IMR-90 (cell line): ENCODE measurements around the gene GSG1L. TPM values are rescaled to one million over a fixed set of nuclear protein-coding genes. Genes with fewer than 3 reads are reported as not detected.
A peak's percentile ranks its signal among the peaks of the same experiment; 100 is the strongest.

ENCODE experiments used
- ATAC-seq: fragments of 200-7000 bp; cut with Tn5 transposase; 2 replicates; pipeline ENCODE4 v1.9.1; 2020; ENCODE audit warnings: low read depth, mild to moderate bottlenecking, moderate library complexity
- BruUV-seq: library from RNA; stranded (reverse); fragments of 400-500 nt; replicated peaks from 2 replicates; lab custom pipeline; 2021; lab: Mats Ljungman, UMichigan
- CTCF ChIA-PET: fragments of 300-600 bp; formaldehyde crosslinking; extraction: SDS; loops from one replicate; lab custom pipeline; 2021; ENCODE audit warnings: antibody characterized with exemption; lab: Yijun Ruan, JAX
- POLR2A ChIA-PET: fragments of 300-600 bp; sonication (Branson Sonifier 250); formaldehyde crosslinking; loops from one replicate; lab custom pipeline; 2022; ENCODE audit warnings: antibody characterized with exemption; ENCODE audit not compliant: unreplicated experiment; lab: Charles Lee
- DNase-seq: peaks from one replicate; pipeline ENCODE4 v3.0.0; 2013
- H2AFZ ChIP-seq: replicated peaks from 2 replicates; pipeline ENCODE3; 2013; ENCODE audit warnings: low read length, mild to moderate bottlenecking; ENCODE audit not compliant: poor library complexity
- H2AK5ac ChIP-seq: 2 replicates; pipeline ENCODE4 v1.6.1; 2013; ENCODE audit warnings: low read depth, low read length, inconsistent platforms
- H2AK9ac ChIP-seq: replicated peaks from 2 replicates; pipeline ENCODE3; 2013; ENCODE audit warnings: mild to moderate bottlenecking, low read depth, low read length, moderate library complexity; ENCODE audit not compliant: poor library complexity
- H2BK120ac ChIP-seq: 2 replicates; pipeline ENCODE4 v1.6.1; 2013; ENCODE audit warnings: low read depth, low read length, inconsistent platforms
- H2BK15ac ChIP-seq: 3 replicates; pipeline ENCODE4 v1.6.1; 2013; ENCODE audit warnings: low read depth, low read length, inconsistent platforms
- H2BK20ac ChIP-seq: 2 replicates; pipeline ENCODE4 v1.6.1; 2013; ENCODE audit warnings: low read depth, mild to moderate bottlenecking, inconsistent platforms, low read length, moderate library complexity
- H2BK5ac ChIP-seq: 2 replicates; pipeline ENCODE4 v1.6.1; 2013; ENCODE audit warnings: mild to moderate bottlenecking, low read depth, low read length, inconsistent platforms; ENCODE audit not compliant: poor library complexity, severe bottlenecking
- H3K14ac ChIP-seq: replicated peaks from 2 replicates; pipeline ENCODE4 v1.6.1; 2013; ENCODE audit warnings: low read depth, low read length, inconsistent platforms
- H3K18ac ChIP-seq: 2 replicates; pipeline ENCODE4 v1.6.1; 2013; ENCODE audit warnings: low read depth, low read length, control low read depth
- H3K23ac ChIP-seq: 2 replicates; pipeline ENCODE4 v1.6.1; 2013; ENCODE audit warnings: low read depth, low read length, inconsistent platforms
- H3K27ac ChIP-seq: 2 replicates; pipeline ENCODE4 v1.5.1; 2013; ENCODE audit warnings: mild to moderate bottlenecking, control low read depth, low read length; ENCODE audit not compliant: insufficient read depth
- H3K27me3 ChIP-seq: 2 replicates; pipeline ENCODE4 v1.6.1; 2013; ENCODE audit warnings: low read length; ENCODE audit not compliant: control insufficient read depth, insufficient read depth
- H3K36me3 ChIP-seq: 2 replicates; pipeline ENCODE4 v1.6.1; 2013; ENCODE audit warnings: low read length, mixed read lengths; ENCODE audit not compliant: control insufficient read depth, insufficient read depth
- H3K4ac ChIP-seq: 2 replicates; pipeline ENCODE4 v1.6.1; 2013; ENCODE audit warnings: low read depth, low read length, inconsistent platforms
- H3K4me1 ChIP-seq: 2 replicates; pipeline ENCODE4 v1.6.1; 2013; ENCODE audit warnings: low read length, mixed read lengths; ENCODE audit not compliant: control insufficient read depth, insufficient read depth
- H3K4me2 ChIP-seq: 2 replicates; pipeline ENCODE4 v1.6.1; 2013; ENCODE audit warnings: low read depth, mild to moderate bottlenecking, control low read depth, low read length, moderate library complexity
- H3K4me3 ChIP-seq: 2 replicates; pipeline ENCODE4 v1.5.1; 2013; ENCODE audit warnings: low read depth, mild to moderate bottlenecking, control low read depth, low read length, moderate library complexity; ENCODE audit not compliant: insufficient read depth
- H3K56ac ChIP-seq: 2 replicates; pipeline ENCODE4 v1.6.1; 2013; ENCODE audit warnings: low read length, inconsistent platforms; ENCODE audit not compliant: insufficient read depth; ENCODE audit errors: extremely low read depth
- H3K79me1 ChIP-seq, 2 experiments: 2 replicates each; pipeline ENCODE4 v1.6.1; 2013; ENCODE audit warnings: low read length in 2 of 2, inconsistent platforms in 1 of 2, low read depth in 1 of 2
- H3K9ac ChIP-seq: 2 replicates; pipeline ENCODE4 v1.6.1; 2013; ENCODE audit warnings: low read depth, low read length, control low read depth
- H3K9me1 ChIP-seq: 2 replicates; pipeline ENCODE4 v1.6.1; 2013; ENCODE audit warnings: low read length, inconsistent platforms; ENCODE audit not compliant: insufficient read depth
- H3K9me3 ChIP-seq: 2 replicates; pipeline ENCODE4 v1.6.1; 2013; ENCODE audit warnings: low read length; ENCODE audit not compliant: control insufficient read depth, insufficient read depth
- H4K20me1 ChIP-seq: 2 replicates; pipeline ENCODE4 v1.6.1; 2013; ENCODE audit warnings: low read length, inconsistent platforms; ENCODE audit not compliant: insufficient read depth
- H4K5ac ChIP-seq: 2 replicates; pipeline ENCODE4 v1.6.1; 2013; ENCODE audit warnings: mild to moderate bottlenecking, low read depth, low read length, control low read depth
- H4K8ac ChIP-seq, 2 experiments: 2 replicates each; pipeline ENCODE4 v1.6.1; 2013; ENCODE audit warnings: low read depth in 2 of 2, low read length in 2 of 2, control low read depth in 1 of 2, inconsistent platforms in 1 of 2
- H4K91ac ChIP-seq: 2 replicates; pipeline ENCODE4 v1.6.1; 2013; ENCODE audit warnings: low read depth, low read length, inconsistent platforms; ENCODE audit not compliant: insufficient read depth
- CEBPB ChIP-seq: IDR thresholded peaks from 2 replicates; pipeline ENCODE4 v1.6.1; 2012; ENCODE audit warnings: low read depth, low read length, improper control_type of control experiment
- FOS ChIP-seq: fragments of 150-350 bp; IDR thresholded peaks from 2 replicates; pipeline ENCODE4 v1.6.1; 2016; ENCODE audit warnings: low read depth, low read length
- MAZ ChIP-seq: IDR thresholded peaks from 2 replicates; pipeline ENCODE4 v1.6.1; 2012; ENCODE audit warnings: low read depth, mild to moderate bottlenecking, low read length, improper control_type of control experiment, moderate library complexity, borderline replicate concordance
- MXI1 ChIP-seq: IDR thresholded peaks from 2 replicates; pipeline ENCODE4 v1.6.1; 2012; ENCODE audit warnings: low read depth, mild to moderate bottlenecking, low read length, moderate library complexity, borderline replicate concordance
- SMC3 ChIP-seq: fragments of 150-350 bp; IDR thresholded peaks from 2 replicates; pipeline ENCODE4 v1.6.1; 2016; ENCODE audit warnings: low read depth, mild to moderate bottlenecking, antibody characterized with exemption, low read length, moderate library complexity
- WGBS, 2 experiments: methylation state at CpG; one replicate each; pipeline versions ENCODE4 v1.1.5 to v1.1.7; 2013; ENCODE audit warnings: missing lambda C conversion rate in 2 of 2; ENCODE audit not compliant: insufficient read length in 1 of 2; ENCODE audit errors: extremely low coverage in 2 of 2; 5-methylcytosine and 5-hydroxymethylcytosine counted together
- dilution Hi-C: fragments of 300-500 bp; cut with HindIII; formaldehyde crosslinking; loops from one replicate; pipeline ENCODE4 v1.14.3; 2018; ENCODE audit warnings: low sequenced_read_pairs; ENCODE audit not compliant: unreplicated experiment
- in situ Hi-C: fragments of 300-500 bp; cut with MboI; formaldehyde crosslinking; loops from 3 replicates; pipeline ENCODE4 v1.14.3; 2019; ENCODE audit warnings: low sequenced_read_pairs, inconsistent platforms, mixed read lengths
- intact Hi-C: fragments of 100-400 bp; cut with micrococcal nuclease; formaldehyde crosslinking; loops from 2 replicates; pipeline ENCODE4 v1.10.0; 2022
- polyA plus RNA-seq, 3 experiments: library from polyadenylated mRNA; depleted of rRNA; stranded (reverse); fragments of >200 nt; gene quantifications; 2 replicates each; pipeline ENCODE4 v1.2.3, GENCODE V29; 2012; ENCODE audit warnings: low replicate concordance in 1 of 3
- total RNA-seq: library from RNA; depleted of rRNA; stranded (reverse); fragments of >200 nt; gene quantifications from 2 replicates; pipeline ENCODE4 v1.2.3, GENCODE V29; 2012
- TF ChIP-seq, protein P1 (sequence below): fragments of 150-350 bp; IDR thresholded peaks from 2 replicates; pipeline ENCODE4 v1.6.1; 2016; ENCODE audit warnings: low read depth, mild to moderate bottlenecking, low read length, moderate library complexity, borderline replicate concordance
- TF ChIP-seq, protein P2 (sequence below): fragments of 150-350 bp; IDR thresholded peaks from 2 replicates; pipeline ENCODE4 v1.6.1; 2017; ENCODE audit warnings: mild to moderate bottlenecking, antibody characterized with exemption, low read length, low read depth

Gene GSG1L
- total and polyA plus RNA-seq, 2 of the 4 experiments (the other 2 are of a cell fraction), result not detected

DNA sequence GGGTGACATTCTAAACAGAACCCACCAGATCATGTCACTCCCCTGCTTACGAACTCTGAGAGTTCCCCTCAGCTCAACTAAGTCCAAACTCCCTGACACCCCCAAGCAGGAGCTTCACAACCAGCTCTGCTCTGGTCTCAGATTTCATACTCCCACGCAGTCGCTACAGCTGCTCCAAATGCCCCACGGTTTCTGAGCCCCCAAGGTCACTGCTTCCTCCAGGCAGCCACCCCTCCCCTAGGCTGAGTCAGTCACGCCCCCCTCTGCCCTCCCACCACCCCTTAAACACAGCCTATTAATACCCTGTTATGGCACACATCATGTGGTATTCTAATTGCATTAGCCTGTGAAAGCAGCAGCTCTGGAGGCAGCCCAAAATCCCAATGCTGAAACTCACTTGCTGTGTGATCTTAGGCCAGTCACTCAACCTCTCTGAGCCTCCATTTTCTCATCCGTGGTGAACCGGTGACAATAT, 51.5 kb downstream of the GSG1L start:
- ChIA-PET POLR2A (no interaction called here), CTCF (no interaction called here)
- no peak overlapping the region for H3K23ac ChIP-seq
- no peak overlapping the region for H3K9ac ChIP-seq
- H3K9me3 ChIP-seq, result no peaks in the 10 kb centered on the region
- H3K79me1 ChIP-seq, result no peaks in the 10 kb centered on the region
- H2AK5ac ChIP-seq, result no peak overlapping the region
- DNase-seq (peak; percentile 66), ATAC-seq (peak; percentile 81)
- 0 out of 2 replicates have a peak, but pooled peaks cover 2% of the 10 kb centered on the region for H3K4me1 ChIP-seq
- H3K18ac ChIP-seq, result no peak overlapping the region
- intact Hi-C loops, result no loop called here
- no CpG with 5 or more reads among the region's 7 CpGs for WGBS, 2 experiments
- H3K36me3 ChIP-seq, result no peaks in the 10 kb centered on the region
- peak overlapping the region; percentile 13 for H2AK9ac ChIP-seq
- in situ Hi-C loops, result no loop called here
- no peak overlapping the region for H2BK5ac ChIP-seq
- BruUV-seq, result no TSS peak
- no peak overlapping the region for H4K91ac ChIP-seq
- H3K56ac ChIP-seq, result no peak overlapping the region
- TF ChIP-seq MAZ, result peak; percentile 76
- no peak for TF ChIP-seq MXI1
- no peak for TF ChIP-seq FOS
- TF ChIP-seq, protein P1, sequence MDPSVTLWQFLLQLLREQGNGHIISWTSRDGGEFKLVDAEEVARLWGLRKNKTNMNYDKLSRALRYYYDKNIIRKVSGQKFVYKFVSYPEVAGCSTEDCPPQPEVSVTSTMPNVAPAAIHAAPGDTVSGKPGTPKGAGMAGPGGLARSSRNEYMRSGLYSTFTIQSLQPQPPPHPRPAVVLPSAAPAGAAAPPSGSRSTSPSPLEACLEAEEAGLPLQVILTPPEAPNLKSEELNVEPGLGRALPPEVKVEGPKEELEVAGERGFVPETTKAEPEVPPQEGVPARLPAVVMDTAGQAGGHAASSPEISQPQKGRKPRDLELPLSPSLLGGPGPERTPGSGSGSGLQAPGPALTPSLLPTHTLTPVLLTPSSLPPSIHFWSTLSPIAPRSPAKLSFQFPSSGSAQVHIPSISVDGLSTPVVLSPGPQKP, result no peak
- no peak for TF ChIP-seq SMC3
- TF ChIP-seq CEBPB, result no peak
- TF ChIP-seq, protein P2, sequence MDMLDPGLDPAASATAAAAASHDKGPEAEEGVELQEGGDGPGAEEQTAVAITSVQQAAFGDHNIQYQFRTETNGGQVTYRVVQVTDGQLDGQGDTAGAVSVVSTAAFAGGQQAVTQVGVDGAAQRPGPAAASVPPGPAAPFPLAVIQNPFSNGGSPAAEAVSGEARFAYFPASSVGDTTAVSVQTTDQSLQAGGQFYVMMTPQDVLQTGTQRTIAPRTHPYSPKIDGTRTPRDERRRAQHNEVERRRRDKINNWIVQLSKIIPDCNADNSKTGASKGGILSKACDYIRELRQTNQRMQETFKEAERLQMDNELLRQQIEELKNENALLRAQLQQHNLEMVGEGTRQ, result no peak
- H3K27ac ChIP-seq, result no peak overlapping the region
- dilution Hi-C loops, result no loop called here
- H2AFZ ChIP-seq, result peak overlapping the region; percentile 51
- peaks cover 10% of the 10 kb centered on the region for H3K27me3 ChIP-seq
- H2BK120ac ChIP-seq, result no peak overlapping the region
- no peak overlapping the region for H2BK15ac ChIP-seq
- H3K4me2 ChIP-seq, result no peak overlapping the region
- H3K4me3 ChIP-seq, result no peak overlapping the region
- H3K14ac ChIP-seq, result no peak overlapping the region
- H2BK20ac ChIP-seq, result no peak overlapping the region
- no peak overlapping the region for H4K5ac ChIP-seq
- H4K8ac ChIP-seq, result no peak overlapping the region
- no peaks in the 10 kb centered on the region for H3K9me1 ChIP-seq
- no peak overlapping the region for H3K4ac ChIP-seq
- no peaks in the 10 kb centered on the region for H4K20me1 ChIP-seq
